ENCODE measurements around the gene CDKAL1.

Gene CDKAL1

DNA sequence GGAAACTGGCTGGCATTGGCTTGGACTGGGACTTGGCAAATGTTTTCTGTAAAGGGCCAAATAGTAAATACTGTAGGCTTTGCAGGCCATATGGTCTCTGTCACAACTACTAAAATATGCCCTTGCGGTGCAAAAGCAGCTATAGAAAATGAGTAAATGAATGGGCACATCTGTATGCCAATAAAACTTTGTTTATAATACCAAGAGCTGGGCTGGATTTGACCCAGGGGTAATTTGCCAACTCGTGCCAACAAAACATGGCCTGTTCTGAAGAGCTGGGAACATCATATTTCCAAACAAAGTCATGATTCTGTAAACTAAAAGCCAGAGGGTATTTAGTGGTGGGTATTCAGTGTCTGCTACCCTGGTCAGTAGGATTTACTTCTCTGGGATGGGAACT is 739.2 kb downstream of the CDKAL1 start:
- Histone ChIP-seq H3K79me2 (ENCODE audit: insufficient read depth, low read depth) (no peaks in the 10 kb centered on the region), H3K4me3 (IDR thresholded peaks at IDR 0.05; ENCODE audit: insufficient read depth, low read depth, low read length) (no peak overlapping the region), H4K20me1 (ENCODE audit: insufficient read depth) (no peaks in the 10 kb centered on the region), H3K4me2 (no peak overlapping the region), H2AFZ (ENCODE audit: low read depth) (no peak overlapping the region), H3K27ac (no peak overlapping the region), H3K4me1 (ENCODE audit: low read depth, poor library complexity, severe bottlenecking) (no peaks in the 10 kb centered on the region), H3K36me3 (ENCODE audit: insufficient read depth) (no peaks in the 10 kb centered on the region), H3K27me3 (ENCODE audit: insufficient read depth, low read depth) (no peaks in the 10 kb centered on the region), H3K9ac (no peak overlapping the region)
- TF ChIP-seq, protein P1, sequence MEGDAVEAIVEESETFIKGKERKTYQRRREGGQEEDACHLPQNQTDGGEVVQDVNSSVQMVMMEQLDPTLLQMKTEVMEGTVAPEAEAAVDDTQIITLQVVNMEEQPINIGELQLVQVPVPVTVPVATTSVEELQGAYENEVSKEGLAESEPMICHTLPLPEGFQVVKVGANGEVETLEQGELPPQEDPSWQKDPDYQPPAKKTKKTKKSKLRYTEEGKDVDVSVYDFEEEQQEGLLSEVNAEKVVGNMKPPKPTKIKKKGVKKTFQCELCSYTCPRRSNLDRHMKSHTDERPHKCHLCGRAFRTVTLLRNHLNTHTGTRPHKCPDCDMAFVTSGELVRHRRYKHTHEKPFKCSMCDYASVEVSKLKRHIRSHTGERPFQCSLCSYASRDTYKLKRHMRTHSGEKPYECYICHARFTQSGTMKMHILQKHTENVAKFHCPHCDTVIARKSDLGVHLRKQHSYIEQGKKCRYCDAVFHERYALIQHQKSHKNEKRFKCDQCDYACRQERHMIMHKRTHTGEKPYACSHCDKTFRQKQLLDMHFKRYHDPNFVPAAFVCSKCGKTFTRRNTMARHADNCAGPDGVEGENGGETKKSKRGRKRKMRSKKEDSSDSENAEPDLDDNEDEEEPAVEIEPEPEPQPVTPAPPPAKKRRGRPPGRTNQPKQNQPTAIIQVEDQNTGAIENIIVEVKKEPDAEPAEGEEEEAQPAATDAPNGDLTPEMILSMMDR (conservative IDR thresholded peaks at IDR 0.05; ENCODE audit: low read depth, low read length) = no peak

DNA sequence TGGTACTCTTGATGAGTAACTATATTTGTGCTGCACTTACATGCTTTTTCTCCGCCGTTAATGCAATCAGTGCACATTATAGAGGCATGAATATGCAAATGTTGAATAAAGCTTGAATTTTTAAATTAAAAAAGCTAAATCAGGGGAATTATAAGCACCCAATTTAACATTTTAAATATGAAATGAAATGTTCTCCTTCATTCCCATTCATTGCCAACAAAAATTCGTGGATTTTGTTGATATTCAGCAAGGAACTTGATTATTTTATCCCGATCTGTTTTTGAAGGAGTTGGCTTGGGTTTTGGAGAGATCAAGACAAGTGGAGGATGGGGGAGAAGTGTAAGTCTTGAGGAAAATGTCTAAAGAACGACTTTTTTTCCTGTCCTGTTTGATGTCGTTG is 740.6 kb downstream of the CDKAL1 start:
- no peak overlapping the region for H3K9ac ChIP-seq
- no peaks in the 10 kb centered on the region for H3K79me2 ChIP-seq (ENCODE audit: insufficient read depth, low read depth)
- TF ChIP-seq, protein P1 (conservative IDR thresholded peaks at IDR 0.05; ENCODE audit: low read depth, low read length) = no peak
- no peak overlapping the region for H3K4me2 ChIP-seq
- H3K27ac ChIP-seq = no peak overlapping the region
- no peak overlapping the region for H3K4me3 ChIP-seq (IDR thresholded peaks at IDR 0.05; ENCODE audit: insufficient read depth, low read depth, low read length)
- H3K36me3 ChIP-seq (ENCODE audit: insufficient read depth) = no peaks in the 10 kb centered on the region
- no peaks in the 10 kb centered on the region for H3K4me1 ChIP-seq (ENCODE audit: low read depth, poor library complexity, severe bottlenecking)
- H3K27me3 ChIP-seq (ENCODE audit: insufficient read depth, low read depth) = no peaks in the 10 kb centered on the region
- no peak overlapping the region for H2AFZ ChIP-seq (ENCODE audit: low read depth)
- H4K20me1 ChIP-seq (ENCODE audit: insufficient read depth) = no peaks in the 10 kb centered on the region

- Histone ChIP-seq H3K27me3 (ENCODE audit: insufficient read depth, low read depth) (no peaks in the 10 kb centered on the region), H3K4me1 (ENCODE audit: low read depth, poor library complexity, severe bottlenecking) (no peaks in the 10 kb centered on the region), H3K4me3 (IDR thresholded peaks at IDR 0.05; ENCODE audit: insufficient read depth, low read depth, low read length) (no peak overlapping the region), H2AFZ (ENCODE audit: low read depth) (no peak overlapping the region), H3K4me2 (no peak overlapping the region), H3K79me2 (ENCODE audit: insufficient read depth, low read depth) (no peaks in the 10 kb centered on the region), H4K20me1 (ENCODE audit: insufficient read depth) (no peaks in the 10 kb centered on the region), H3K9ac (no peak overlapping the region), H3K36me3 (ENCODE audit: insufficient read depth) (no peaks in the 10 kb centered on the region), H3K27ac (no peak overlapping the region)
- TF ChIP-seq, protein P1 (conservative IDR thresholded peaks at IDR 0.05; ENCODE audit: low read depth, low read length) = no peak
These were observed 743.5 kb downstream of the CDKAL1 start for GRCh38 chr6:21277601-21278374.

GRCh38 chr6:21278375-21278745 is 744.1 kb downstream of the CDKAL1 start:
- H2AFZ ChIP-seq (ENCODE audit: low read depth) = no peak overlapping the region
- no peaks in the 10 kb centered on the region for H3K27me3 ChIP-seq (ENCODE audit: insufficient read depth, low read depth)
- H3K36me3 ChIP-seq (ENCODE audit: insufficient read depth) = no peaks in the 10 kb centered on the region
- no peak overlapping the region for H3K4me2 ChIP-seq
- no peaks in the 10 kb centered on the region for H3K4me1 ChIP-seq (ENCODE audit: low read depth, poor library complexity, severe bottlenecking)
- no peak overlapping the region for H3K9ac ChIP-seq
- TF ChIP-seq, protein P1 (conservative IDR thresholded peaks at IDR 0.05; ENCODE audit: low read depth, low read length) = no peak
- no peaks in the 10 kb centered on the region for H3K79me2 ChIP-seq (ENCODE audit: insufficient read depth, low read depth)
- H4K20me1 ChIP-seq (ENCODE audit: insufficient read depth) = no peaks in the 10 kb centered on the region
- no peak overlapping the region for H3K27ac ChIP-seq
- no peak overlapping the region for H3K4me3 ChIP-seq (IDR thresholded peaks at IDR 0.05; ENCODE audit: insufficient read depth, low read depth, low read length)
